Activated CD8-positive, alpha-beta memory T cell treated with anti-CD3 and anti-CD28 coated beads, Interleukin-2, amount 50 U/mL, for 1 hour (primary cell): Measurements from ENCODE around the gene PDE11A.

Source experiments
- DNase-seq: peaks from one replicate; pipeline ENCODE4 v3.0.0-alpha.2; 2020; ENCODE audit errors: extremely low read depth

PDE11A gene

DNA sequence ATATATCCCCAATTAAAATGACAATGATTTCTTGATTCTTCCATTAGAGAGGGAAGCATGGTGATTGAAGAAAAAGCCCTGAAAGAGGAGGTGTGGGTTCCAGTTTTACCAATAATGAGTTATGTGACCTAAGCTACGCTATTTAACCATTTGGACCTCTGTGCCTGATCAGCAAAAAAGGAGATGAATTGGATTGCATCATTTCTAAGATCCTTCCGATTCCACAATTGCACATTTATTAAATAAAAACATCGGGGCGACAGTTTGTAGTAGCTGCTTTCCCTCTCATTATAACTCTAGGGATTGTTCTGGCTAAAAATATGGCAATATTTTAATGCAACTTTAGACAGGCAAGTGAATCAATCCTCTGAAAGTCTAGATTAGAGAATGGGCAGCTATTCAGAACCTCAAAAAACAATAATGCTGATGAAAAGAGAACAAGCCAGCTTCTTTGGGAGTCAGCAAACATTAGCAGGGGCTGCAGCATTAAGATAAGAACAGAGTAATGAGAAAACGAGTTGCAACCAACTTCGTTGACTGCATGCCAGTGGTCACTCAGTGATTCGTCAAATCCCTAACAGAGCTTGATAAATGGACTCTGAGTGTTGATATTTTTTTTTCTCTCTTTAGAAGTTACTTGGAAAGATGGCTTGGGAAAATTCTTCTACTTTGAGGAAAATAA is 378.8 kb downstream of the PDE11A start:
- no peak for DNase-seq

DNA sequence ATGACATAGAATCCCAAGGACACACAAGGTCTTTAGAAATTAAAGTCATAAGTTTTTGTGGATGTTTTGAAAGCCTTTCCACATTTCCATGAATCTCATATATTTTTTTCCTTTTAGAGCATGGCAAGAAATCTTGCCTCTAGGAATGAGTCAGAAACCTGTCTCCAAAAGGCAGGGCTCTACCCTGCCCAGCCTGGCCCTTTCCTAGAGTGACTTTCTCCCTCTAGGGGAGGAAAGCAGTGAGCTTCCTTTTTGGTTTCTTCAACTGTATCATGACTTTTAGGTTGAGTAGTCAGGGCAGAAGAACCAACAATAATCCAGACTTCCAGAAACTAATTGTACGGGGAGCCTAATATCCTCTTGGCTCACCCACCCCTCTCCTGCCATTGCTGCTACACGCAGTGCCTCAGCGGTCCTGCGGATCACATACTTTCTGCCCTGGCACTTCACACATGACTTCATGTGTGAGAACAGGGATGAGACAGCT is 379.8 kb downstream of the PDE11A start:
- no peak for DNase-seq

DNA sequence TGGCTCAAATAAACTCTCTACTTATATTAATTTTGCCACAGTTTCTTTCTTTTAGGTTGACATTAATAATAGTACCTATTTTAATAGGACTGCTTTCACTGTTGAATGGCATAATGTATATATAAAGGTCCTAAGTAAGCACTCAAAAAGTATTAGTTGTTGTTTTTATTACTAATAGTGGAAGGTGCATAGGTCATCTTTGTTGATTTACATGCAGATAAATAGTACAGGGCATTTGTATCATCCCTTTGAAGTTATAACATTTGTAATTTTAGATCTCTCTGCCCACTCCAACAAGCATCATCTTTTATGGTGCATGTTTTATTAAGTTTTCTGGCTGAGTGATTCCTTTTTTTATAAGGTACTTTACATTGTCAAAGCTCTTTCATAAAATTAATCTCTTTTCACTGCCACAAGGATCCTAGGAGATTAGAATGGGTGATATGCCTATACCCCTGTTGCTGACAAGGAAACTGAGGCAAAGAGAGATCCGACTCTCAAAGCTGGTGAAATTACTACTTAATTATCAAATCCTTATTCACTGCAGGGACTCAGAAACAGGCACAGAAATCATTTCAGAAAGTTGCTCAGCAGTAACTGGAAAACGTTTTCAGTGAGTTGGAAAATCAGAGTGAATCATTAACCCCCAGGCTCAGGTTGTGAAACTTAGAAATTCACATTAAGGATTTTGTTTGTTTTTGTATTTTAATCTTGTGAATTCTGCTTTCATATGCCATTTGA is 380.4 kb downstream of the PDE11A start:
- DNase-seq, result no peak

DNA sequence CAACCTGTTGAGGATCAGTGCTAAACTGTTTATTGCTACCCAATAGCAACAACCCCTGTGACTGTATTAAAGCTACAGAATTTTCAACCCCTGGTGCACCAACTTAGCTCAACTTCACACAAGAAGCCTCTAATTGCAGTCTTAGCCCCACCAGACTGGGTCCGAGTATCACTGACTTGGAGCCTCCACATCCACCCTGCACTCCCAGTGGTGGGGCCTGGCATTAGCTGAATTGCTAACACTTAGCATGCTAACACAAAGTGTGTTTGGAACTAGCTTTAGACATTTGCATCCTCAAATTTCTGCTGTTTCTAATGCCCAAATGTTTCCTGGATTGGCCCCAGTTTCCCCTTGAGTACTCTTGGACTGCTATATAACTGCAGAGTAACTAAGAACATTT is 381.4 kb downstream of the PDE11A start:
- no peak for DNase-seq

DNA sequence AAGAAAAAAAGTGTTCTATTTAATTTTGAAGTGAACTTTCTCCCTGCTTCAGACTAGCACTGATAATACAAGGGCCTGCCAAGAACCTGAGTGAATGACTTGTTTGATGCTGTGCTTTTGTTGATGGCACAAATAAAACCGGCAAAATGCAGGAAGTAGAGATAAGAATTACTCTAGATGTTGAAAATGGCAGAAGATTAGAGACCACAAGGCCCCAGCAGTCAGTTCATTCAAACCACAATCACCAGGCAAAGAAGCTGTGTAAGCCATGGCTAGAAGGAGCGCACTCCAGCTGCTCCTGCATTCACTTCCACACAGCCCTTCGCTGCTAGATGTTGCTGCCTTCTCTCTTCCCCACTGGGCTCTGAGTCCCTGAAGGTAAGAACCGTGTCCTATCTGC is 383.0 kb downstream of the PDE11A start:
- no peak for DNase-seq

DNA sequence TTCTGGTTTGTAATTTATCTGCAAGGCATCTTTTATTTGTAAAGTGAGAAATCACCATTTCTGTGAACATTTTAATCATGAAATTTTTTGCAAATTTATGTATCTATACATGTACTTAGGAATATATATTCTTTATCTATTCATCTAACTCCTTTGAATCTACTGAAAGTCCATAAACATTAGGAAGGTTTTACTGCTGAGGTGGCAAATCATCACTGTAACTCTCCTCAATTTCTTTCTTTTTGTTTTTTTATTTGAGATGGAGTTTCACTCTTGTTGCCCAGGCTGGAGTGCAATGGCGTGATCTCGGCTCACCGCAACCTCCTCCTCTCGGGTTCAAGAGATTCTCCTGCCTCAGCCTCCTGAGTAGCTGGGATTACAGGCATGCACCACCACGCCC is 383.7 kb downstream of the PDE11A start:
- DNase-seq, result no peak

DNA sequence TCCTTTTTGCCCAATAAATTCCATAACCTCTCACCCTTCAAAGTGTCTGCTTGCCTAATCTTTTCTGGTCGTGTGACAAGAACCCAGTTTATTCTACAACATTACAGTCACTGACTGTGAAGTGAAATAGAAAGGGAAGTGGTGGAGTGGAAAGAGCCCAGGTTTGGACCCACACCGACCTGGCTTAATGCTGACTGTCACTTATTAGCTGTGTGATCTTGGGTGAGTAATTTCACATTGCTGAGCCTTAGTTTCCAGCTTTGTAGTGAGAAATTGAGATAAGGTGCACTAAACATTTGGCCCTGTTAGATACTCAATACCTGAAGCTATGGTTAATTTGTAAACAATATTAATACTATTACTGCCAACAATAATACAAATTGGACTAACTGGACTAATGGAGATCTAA is 388.9 kb downstream of the PDE11A start:
- no peak for DNase-seq

DNA sequence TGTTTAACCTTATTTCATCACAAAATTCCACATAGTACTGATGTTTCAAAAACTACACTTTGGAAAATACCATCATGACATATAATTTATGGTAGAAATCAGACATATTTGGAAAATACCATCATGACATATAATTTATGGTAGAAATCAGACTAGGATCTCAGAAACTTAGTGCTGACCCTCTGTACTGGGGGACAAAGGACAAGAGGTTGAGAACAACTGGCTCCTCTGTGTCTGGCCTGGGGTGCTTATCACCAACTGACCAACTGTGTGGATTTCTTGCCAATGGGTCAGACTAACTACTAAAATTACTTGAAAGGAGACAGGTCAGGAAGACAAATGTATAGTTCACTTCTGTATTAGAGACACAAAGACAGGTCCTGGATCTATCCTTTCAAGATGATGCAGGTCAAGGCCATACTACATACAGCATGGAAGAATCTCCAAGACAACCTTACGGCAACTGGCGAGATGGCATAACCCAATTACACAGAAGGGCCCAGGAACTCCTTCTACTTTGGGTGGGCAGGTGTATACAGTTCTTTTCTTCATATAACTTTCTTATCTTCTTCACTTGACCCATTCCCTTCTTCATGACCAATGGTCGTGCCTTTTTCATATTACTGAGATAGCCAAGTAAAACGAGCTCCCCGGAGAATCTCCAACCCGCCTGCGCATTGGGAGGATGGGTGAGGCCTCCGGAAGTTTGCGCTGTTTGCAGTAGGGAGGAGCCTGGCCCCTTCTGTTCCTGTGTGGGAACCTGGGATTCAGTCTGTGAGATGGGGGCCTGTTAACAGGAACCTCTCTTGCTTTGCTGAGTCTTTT is 389.5 kb downstream of the PDE11A start:
- DNase-seq, result no peak

DNA sequence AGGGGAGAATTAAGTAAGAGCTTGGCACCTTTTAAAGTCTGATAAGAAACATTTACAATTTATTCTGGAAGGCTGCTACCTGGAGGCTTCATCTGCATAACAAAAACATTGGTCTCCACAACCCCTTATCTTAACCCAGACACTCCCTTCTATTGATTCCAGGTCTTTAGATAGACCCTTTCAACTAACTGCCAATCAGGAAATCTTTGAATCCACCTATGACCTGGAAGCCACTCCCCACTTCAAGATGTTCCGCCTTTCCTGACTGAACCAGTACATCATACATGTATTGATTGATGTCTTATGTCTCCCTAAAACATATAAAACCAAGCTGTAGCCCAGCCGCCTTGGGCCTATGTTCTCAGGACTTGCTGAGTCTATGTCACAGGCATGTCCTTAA is 390.6 kb downstream of the PDE11A start:
- DNase-seq, result no peak

DNA sequence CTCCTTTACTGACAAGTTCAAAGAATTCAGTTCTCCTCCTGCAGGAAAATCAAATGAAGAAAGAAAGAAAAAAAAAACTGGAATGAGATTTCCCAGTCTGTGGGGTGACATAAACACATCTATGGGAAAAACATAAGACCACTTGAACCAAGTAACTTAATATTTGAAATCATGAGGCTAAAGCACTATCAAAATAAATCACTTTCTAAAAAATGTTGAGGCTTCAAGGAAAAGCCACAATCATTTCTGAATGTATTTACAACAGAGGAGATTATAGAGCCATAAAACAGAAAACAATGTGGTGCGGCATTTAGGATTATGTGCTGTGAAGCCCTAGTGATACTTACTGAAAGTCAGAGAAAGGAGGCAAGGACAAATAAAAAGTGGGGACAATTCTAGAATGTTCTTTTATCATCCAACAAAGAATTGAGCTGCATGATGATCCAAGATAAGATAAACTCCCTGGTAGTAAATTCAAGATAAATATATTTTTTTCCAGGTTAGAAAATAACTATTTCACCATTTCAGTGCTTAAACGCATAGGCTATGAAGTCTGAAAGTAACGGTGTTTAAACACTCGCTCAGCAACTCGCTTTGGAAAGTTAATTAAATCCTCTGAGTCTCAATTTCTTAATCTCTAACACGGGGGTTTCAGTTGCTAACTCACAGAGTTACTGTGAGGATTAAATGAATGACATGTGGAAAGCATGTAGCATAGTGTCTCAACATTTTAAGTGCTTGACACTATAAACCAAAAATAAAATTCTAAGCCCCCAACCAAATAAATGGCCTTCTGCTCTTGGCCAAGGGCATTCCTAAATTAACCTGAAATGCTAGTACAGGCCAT is 391.5 kb downstream of the PDE11A start:
- no peak for DNase-seq

DNA sequence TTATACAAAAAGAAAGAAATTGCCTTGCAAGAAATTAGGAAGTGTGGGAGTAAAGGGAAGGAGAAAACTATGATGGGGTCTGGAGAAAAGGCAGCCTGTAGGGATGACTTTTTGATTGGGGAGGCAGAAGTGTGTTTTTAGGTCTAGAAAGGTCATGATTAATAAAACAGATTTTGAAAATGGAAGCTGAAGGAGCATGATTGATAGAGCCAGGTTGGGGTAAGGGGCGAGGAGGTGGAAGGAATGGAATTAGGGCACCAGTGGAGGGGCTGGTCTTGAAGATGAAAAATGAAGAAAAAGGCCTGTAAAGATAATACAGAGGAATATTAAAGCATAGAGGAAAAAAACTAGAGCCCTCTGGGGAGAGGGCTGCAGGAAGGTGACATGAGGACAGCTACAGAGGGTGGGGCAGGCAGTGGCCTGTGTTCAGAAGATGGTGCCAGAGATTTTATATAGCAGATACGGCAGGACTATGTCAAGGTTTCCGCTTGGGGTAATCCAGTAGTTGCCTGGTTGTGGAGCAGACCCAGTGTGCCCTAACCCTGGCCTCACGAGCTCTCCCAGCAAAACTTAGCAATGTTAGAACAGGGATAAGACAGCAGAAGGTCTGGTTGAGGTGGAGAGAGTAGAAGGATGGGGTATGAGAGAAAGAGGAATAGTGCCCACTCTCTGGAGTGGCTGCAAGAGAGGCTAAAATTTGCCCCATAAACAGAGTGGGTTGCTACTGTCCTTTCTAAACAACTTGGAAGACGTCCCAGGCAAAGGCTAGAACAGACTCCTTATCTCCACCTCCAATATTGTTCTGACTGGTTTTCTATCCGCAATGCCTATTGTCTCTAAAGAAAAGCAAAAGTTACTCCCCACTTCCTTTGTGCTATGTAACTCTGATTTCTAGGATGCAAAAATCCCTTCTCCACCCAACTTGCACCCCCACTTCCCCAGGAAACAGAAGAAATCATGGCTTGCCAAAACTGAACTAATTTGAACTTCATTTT is 392.7 kb downstream of the PDE11A start:
- no peak for DNase-seq

DNA sequence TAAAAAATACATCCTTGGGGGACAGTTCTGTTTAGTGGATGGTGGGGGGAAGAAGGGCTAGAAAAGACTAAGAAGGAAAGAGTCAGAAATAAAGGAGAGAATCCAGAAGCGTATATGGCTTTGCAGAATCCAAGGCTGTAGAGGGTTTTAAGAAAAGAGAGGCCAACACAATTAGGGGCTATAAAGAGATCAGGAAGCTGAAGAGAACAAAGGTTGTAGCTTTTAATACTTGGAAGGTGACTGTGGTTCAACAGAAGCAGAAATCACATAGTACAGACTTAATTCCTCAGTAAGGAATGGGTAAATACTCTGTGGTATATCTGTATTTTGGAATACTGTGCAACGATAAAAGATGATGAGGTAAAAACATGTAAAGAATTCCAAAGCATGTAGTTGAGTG is 393.6 kb downstream of the PDE11A start:
- DNase-seq, result no peak

DNA sequence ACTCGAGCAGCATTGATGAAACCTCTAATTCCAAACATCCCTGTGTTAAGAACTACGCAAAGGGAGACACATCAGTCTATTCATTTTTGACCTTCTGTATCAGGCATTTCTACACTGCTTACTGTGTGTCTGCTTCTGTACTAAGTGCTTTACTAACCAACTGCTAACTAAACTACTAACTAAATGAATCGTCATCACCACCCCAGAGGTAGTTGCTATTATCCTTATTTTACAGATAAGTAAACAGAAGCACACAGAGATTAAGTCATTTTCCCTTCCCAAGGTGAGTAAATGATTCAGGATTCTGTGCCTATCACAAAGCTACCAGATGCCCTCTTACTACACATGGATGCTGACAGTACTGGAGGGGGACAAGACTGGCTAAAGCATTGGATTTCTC is 395.9 kb downstream of the PDE11A start:
- no peak for DNase-seq

DNA sequence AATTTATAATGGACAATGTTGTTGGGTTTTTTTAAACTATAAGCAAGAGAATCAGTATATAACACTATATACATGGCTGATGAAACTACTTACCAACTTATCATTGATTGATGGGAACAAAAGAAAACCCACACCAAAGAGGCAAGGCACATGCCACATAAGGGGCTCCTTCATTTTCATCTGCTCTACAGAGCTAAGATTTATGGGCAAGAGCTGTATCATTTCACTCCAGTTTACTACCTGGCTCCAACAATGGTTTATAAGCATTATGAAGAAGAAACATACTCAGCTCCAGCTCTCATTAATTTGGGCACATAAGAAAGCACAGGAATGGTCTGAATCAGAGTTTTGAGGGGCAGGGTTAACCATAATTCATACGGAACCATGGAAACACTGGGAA is 396.8 kb downstream of the PDE11A start:
- no peak for DNase-seq

DNA sequence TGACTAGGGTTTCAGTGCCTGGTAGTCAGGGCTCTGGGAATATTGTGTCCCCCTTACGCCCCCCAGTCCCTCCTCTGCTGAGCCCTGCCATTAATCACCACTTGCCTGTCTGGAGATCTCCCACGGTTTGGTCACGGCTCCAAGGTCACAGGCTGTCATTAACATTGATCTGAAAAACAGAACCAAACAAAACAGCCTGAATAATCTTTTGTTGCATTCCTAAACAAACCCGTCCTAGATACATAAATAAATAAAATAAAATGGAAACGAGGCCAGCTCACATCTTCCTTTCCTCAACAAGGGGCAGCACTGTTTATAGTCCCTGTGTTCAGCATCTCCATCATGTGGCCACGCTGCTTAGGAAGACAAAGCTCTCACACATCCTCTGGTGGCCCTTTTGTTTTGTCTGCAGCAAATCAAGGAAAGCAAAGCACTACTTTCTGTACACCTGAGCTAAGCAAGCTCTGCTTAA is 397.2 kb downstream of the PDE11A start:
- DNase-seq, result no peak

DNA sequence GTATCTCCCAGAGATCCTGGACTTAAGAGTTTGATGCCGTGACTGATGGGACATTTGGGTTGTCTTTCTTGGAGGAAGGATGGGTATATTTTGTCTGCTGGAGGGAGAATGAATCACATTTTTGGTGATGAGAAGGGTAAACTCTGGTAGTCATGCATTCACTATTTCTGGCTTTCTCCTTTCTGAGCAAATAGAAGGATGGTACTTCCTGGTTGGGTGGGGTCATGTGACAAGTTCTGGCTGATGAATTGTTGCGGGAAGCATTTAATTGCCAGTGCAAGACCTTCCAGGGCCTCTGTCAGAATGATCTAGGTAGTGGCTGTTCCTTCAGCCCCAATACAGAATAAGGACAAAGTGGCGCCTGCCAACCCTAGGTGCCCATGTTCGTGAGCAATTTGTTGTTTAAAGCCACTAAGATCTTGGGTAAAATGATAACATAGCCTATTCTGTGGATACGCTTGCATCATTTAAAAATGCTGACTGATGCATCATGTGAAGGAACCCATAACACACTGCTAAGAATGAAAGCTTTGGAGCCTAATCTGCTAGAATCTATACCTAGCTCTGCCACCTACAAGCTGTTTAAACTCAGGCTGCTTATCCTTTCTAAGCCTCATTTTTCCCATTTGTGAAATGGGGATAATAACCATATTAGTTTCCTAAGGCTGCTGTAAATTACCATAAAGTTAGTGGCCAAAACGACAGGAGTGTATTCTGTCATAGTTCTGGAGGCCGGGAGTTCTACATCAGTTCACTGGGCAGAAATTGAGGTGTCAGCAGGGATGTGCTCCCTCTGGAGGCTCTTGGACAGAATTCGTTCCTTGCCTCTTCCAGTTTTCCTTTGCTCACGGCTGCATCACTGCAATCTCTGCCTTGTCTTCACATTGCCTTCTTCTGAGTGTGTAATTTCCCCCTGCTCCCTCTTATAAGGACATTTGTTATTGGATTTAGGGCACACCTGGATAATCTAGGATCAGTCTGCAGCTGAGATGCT is 398.7 kb downstream of the PDE11A start:
- no peak for DNase-seq

DNA sequence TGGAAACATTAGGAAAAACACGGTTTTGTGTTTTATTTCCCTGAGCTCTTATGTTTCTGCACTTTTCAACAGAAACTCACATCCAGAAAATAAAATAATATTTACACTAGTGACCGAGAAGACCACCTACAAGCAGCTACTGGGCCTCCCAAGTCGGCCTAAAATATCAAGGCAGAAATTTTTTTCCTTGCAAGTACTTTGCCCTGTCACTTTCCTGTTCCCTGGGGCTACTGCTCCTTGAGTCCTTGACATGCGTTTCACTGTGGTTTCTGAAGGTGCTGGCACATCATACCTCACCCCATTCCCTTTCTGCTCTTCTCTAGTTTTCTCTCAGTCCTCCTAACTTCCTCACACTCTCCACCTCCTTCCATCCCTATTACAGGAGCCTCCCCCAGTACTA is 400.9 kb downstream of the PDE11A start:
- DNase-seq, result no peak

DNA sequence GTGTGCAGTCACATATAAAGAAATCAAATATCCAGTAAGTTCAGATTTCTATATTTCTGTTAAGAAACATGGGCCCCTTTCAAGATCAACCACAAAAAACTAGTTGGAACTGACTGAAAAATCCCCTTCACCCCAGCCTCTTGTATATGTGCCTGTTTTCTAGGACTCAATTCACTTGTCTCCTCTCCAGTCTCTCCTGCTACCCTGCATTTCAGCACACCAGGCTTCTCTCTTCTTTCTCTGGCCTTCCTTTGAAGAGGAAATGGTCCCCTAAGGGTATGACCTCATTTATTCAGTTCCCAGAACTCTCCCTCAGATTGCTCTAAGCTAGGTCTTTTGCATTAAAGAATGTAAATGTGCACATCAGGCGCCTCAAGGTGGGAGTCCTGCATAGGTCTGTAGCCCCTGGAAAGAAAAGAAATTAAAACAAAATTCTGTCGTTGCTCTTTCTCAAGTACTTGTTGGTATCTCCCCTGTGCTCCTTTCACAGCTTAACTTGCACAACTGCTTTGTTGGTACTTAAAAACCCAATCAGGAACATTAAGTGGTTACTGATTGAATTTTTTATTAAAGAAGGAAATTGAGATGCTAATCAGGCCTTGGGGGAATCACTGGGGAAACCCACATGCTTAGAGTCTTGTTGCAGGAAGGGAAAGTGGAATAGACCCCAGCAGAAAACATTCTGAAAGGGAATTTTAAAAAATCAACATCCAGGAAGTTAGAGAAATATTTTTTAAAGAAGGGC is 401.6 kb downstream of the PDE11A start:
- DNase-seq, result no peak
